Hepatocyte (in vitro differentiated cells): ENCODE results near the gene BPIFB2. TPM values are rescaled to one million over a fixed set of nuclear protein-coding genes. Genes with fewer than 3 reads are reported as not detected.
"Not testable (repeated sequence)": the region's sequence is repeated elsewhere in the genome, so short reads cannot be mapped to it uniquely, and the experiment has no call there.

Experiments used
- DNase-seq: peaks from one replicate; pipeline ENCODE4 v3.0.0-alpha.2; 2016; ENCODE audit warnings: low spot score
- H2AFZ ChIP-seq: fragments of 200-600 bp; sonication (generic); 2 replicates; pipeline ENCODE4 v1.6.0; 2016; ENCODE audit warnings: antibody characterized with exemption, mild to moderate bottlenecking
- H3K27ac ChIP-seq: fragments of 200-600 bp; sonication (generic); 2 replicates; pipeline ENCODE4 v1.5.1; 2016; ENCODE audit warnings: mild to moderate bottlenecking
- H3K27me3 ChIP-seq: fragments of 200-600 bp; sonication (generic); 2 replicates; pipeline ENCODE4 v1.6.1; 2016
- H3K36me3 ChIP-seq: fragments of 200-600 bp; sonication (generic); replicated peaks from 2 replicates; pipeline ENCODE4 v1.5.1; 2016; ENCODE audit warnings: low read depth; ENCODE audit not compliant: insufficient read depth
- H3K4me1 ChIP-seq: fragments of 200-600 bp; sonication (generic); 2 replicates; pipeline ENCODE4 v1.5.1; 2016; ENCODE audit warnings: mild to moderate bottlenecking, moderate library complexity; ENCODE audit not compliant: insufficient read depth
- H3K4me2 ChIP-seq: fragments of 200-600 bp; sonication (generic); 2 replicates; pipeline ENCODE4 v1.6.0; 2016
- H3K4me3 ChIP-seq: fragments of 200-600 bp; sonication (generic); 2 replicates; pipeline ENCODE4 v1.5.1; 2016; ENCODE audit warnings: mild to moderate bottlenecking
- H3K79me2 ChIP-seq: fragments of 200-600 bp; sonication (generic); 2 replicates; pipeline ENCODE4 v1.6.0; 2017; ENCODE audit warnings: mild to moderate bottlenecking
- H3K9me2 ChIP-seq: fragments of 200-600 bp; sonication (generic); replicated peaks from 2 replicates; pipeline ENCODE4 v1.6.0; 2017; ENCODE audit warnings: mild to moderate bottlenecking; ENCODE audit not compliant: insufficient read depth
- H3K9me3 ChIP-seq: fragments of 200-600 bp; sonication (generic); 2 replicates; pipeline ENCODE4 v1.5.1; 2016; ENCODE audit warnings: low read depth, mild to moderate bottlenecking
- H4K20me1 ChIP-seq: fragments of 200-600 bp; sonication (generic); 2 replicates; pipeline ENCODE4 v1.6.0; 2016; ENCODE audit warnings: mild to moderate bottlenecking; ENCODE audit not compliant: insufficient read depth, poor library complexity, severe bottlenecking
- CTCF ChIP-seq: fragments of 200-600 bp; sonication (generic); IDR thresholded peaks from 2 replicates; pipeline ENCODE4 v1.5.1; 2016; ENCODE audit warnings: antibody characterized with exemption, mild to moderate bottlenecking; ENCODE audit not compliant: poor library complexity
- EZH2 ChIP-seq: fragments of 200-600 bp; sonication (generic); IDR thresholded peaks from 2 replicates; pipeline ENCODE4 v1.6.1; 2016; ENCODE audit warnings: antibody characterized with exemption, mild to moderate bottlenecking, borderline replicate concordance
- EZH2phosphoT487 ChIP-seq: fragments of 200-600 bp; sonication (generic); IDR thresholded peaks from one replicate; pipeline ENCODE4 v1.6.1; 2018; ENCODE audit warnings: antibody characterized with exemption, mild to moderate bottlenecking, low read depth, moderate library complexity; ENCODE audit not compliant: unreplicated experiment, severe bottlenecking
- WGBS: methylation state at CpG from one replicate; pipeline ENCODE4 v1.1.6; 2016; ENCODE audit warnings: low lambda C conversion rate; ENCODE audit errors: missing lambda C conversion rate; 5-methylcytosine and 5-hydroxymethylcytosine counted together
- polyA plus RNA-seq: library from polyadenylated mRNA; unstranded; fragments of >200 nt; fragmentation: Nextera tagmentation; extraction: Ambion mirVana; gene quantifications from 2 replicates; pipeline ENCODE4 v1.2.1, GENCODE V29; 2016
- total RNA-seq: library from RNA; depleted of rRNA; stranded (reverse); fragments of >200 nt; gene quantifications from 2 replicates; pipeline ENCODE4 v1.2.3, GENCODE V29; 2014

BPIFB2 gene
- total and polyA plus RNA-seq, 2 experiments from 2014 or later, result 0.30 to 0.70 TPM

DNA sequence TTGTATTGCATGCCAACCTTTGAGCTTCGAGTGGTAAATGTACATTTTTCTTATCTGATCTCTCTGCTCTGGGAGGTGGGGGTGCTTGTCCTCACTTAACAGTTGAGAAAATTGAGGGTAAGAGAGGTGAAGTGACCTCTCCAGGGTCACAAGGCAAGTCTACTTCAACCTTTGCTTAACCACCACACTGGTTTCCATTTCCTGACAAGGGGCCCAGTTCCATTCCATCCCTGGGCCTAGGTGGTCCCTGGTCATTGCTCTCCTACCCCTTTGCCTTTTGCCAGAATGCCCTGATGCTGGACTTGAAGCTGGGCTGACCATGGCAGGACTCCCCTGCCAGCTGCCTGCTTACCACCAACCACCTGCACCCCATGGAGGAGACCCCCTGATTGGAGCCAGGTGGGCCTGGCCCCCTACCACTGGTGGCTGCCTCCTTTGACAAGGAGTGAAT is 36.3 kb downstream of the BPIFB2 start:
- Histone ChIP-seq H3K27ac (no peak overlapping the region), H3K9me3 (no peaks in the 10 kb centered on the region), H3K36me3 (no peaks in the 10 kb centered on the region), H3K9me2 (no peaks in the 10 kb centered on the region), H2AFZ (no peak overlapping the region), H3K4me1 (no peaks in the 10 kb centered on the region), H3K27me3 (peaks cover 4% of the 10 kb centered on the region), H4K20me1 (no peaks in the 10 kb centered on the region), H3K79me2 (no peaks in the 10 kb centered on the region), H3K4me3 (no peak overlapping the region), H3K4me2 (no peak overlapping the region)
- DNase-seq, result no peak
- TF ChIP-seq EZH2, result no peak
- TF ChIP-seq EZH2phosphoT487, result no peak
- no peak for TF ChIP-seq CTCF
- WGBS, result 38% methylated on average over 1 of the region's 1 CpG

- H3K4me2 ChIP-seq, H3K79me2 ChIP-seq, H3K9me3 ChIP-seq, H3K4me1 ChIP-seq, H3K9me2 ChIP-seq, H3K27ac ChIP-seq, H3K4me3 ChIP-seq, H4K20me1 ChIP-seq, H3K36me3 ChIP-seq, H2AFZ ChIP-seq, H3K27me3 ChIP-seq, DNase-seq: not testable (repeated sequence)
- 82% methylated on average over 15 of the region's 15 CpGs for WGBS
Observed at GRCh38 chr20:33045129-33045721, 37.7 kb downstream of the BPIFB2 start.

DNA sequence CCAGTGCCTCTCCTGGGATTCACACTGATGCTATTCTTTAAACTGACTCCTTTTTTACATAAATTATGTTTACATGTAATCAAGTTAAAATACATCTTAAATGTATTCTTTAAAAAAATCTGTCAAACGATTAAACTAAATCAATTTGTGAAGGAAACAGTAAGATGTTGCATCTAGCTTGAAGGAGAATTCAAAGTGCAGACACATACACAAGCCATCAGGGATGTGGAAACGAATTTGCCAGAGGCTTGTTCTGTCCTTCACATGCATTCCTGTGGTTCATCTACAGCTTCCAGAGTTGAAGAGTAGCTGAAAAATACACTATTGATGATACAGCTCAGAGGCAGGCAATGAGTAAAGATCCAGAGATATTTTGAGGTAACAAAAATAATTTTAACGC is 38.9 kb downstream of the BPIFB2 start:
- no peaks in the 10 kb centered on the region for H3K79me2 ChIP-seq
- H3K27ac ChIP-seq, result no peak overlapping the region
- no peaks in the 10 kb centered on the region for H4K20me1 ChIP-seq
- H3K4me3 ChIP-seq, result no peak overlapping the region
- DNase-seq, result no peak
- no peak overlapping the region for H3K4me2 ChIP-seq
- TF ChIP-seq EZH2, result no peak
- no peaks in the 10 kb centered on the region for H3K27me3 ChIP-seq
- H3K4me1 ChIP-seq, result no peaks in the 10 kb centered on the region
- no peaks in the 10 kb centered on the region for H3K9me2 ChIP-seq
- H2AFZ ChIP-seq, result no peak overlapping the region
- 73% methylated on average over 3 of the region's 3 CpGs for WGBS
- H3K9me3 ChIP-seq, result no peaks in the 10 kb centered on the region
- H3K36me3 ChIP-seq, result no peaks in the 10 kb centered on the region

- H3K4me2 ChIP-seq, result no peak overlapping the region
- 63% methylated on average over 4 of the region's 4 CpGs for WGBS
- peaks cover 14% of the 10 kb centered on the region for H3K27me3 ChIP-seq
- no peaks in the 10 kb centered on the region for H3K36me3 ChIP-seq
- H3K9me2 ChIP-seq, result no peaks in the 10 kb centered on the region
- no peak for TF ChIP-seq EZH2
- no peak for TF ChIP-seq CTCF
- no peak for TF ChIP-seq EZH2phosphoT487
- H3K79me2 ChIP-seq, result no peaks in the 10 kb centered on the region
- no peak overlapping the region for H3K27ac ChIP-seq
- no peak for DNase-seq
- no peaks in the 10 kb centered on the region for H3K4me1 ChIP-seq
- H2AFZ ChIP-seq, result no peak overlapping the region
- no peak overlapping the region for H3K4me3 ChIP-seq
- no peaks in the 10 kb centered on the region for H3K9me3 ChIP-seq
- H4K20me1 ChIP-seq, result no peaks in the 10 kb centered on the region
Observed at GRCh38 chr20:33051333-33051732, 43.8 kb downstream of the BPIFB2 start.
